Effector memory CD8-positive, alpha-beta T cell (primary cell): ENCODE data around the gene RBMY1J.
"Not testable (repeated sequence)": the region's sequence is repeated elsewhere in the genome, so short reads cannot be mapped to it uniquely, and the experiment has no call there.

ENCODE experiments used
- ATAC-seq: fragments of 150-1000 bp; cut with Tn5 transposase; replicated peaks from 2 replicates; pipeline ENCODE4 v1.10.0; 2021; ENCODE audit warnings: mild to moderate bottlenecking, moderate library complexity
- DNase-seq, 3 experiments: peaks; one replicate each; pipeline ENCODE4 v3.0.0; 2021
- H3K27ac Mint-ChIP-seq, 2 donors: one replicate each; pipeline ENCODE4 v1.8.0; 2022; ENCODE audit warnings: mild to moderate bottlenecking in 2 of 2, mixed read lengths in 2 of 2, moderate library complexity in 2 of 2
- H3K27me3 Mint-ChIP-seq, 2 donors: one replicate each; pipeline ENCODE4 v1.8.0; 2022; ENCODE audit warnings: mixed read lengths in 2 of 2
- H3K36me3 Mint-ChIP-seq: one replicate; pipeline ENCODE4 v1.8.0; 2022; ENCODE audit warnings: mild to moderate bottlenecking, moderate library complexity, mixed read lengths; ENCODE audit not compliant: insufficient read depth
- H3K4me1 Mint-ChIP-seq, 2 donors: one replicate each; pipeline ENCODE4 v1.8.0; 2022; ENCODE audit warnings: low read depth in 2 of 2, mixed read lengths in 2 of 2
- H3K4me3 Mint-ChIP-seq, 2 donors: one replicate each; pipeline ENCODE4 v1.8.0; 2022; ENCODE audit warnings: mild to moderate bottlenecking in 2 of 2, mixed read lengths in 2 of 2, moderate library complexity in 2 of 2
- H3K9me3 Mint-ChIP-seq, 2 donors: one replicate each; pipeline ENCODE4 v1.8.0; 2022; ENCODE audit warnings: mixed read lengths in 2 of 2
- total RNA-seq, 9 experiments: gene quantifications; one replicate each; lab custom pipeline; 2026; lab: John Stamatoyannopoulos, UW

RBMY1J gene
- total RNA-seq = 0 reads per million in 9 experiments

- not testable (repeated sequence) for H3K4me1 Mint-ChIP-seq, ATAC-seq, H3K36me3 Mint-ChIP-seq, H3K27ac Mint-ChIP-seq, H3K27me3 Mint-ChIP-seq, H3K4me3 Mint-ChIP-seq, DNase-seq, H3K9me3 Mint-ChIP-seq
These were observed at the start of gene RBMY1J for GRCh38 chrY:22403110-22403509. Gene RBMY1J, plus strand, starts transcription at chrY:22403410. Its CDS starts 2,038 bp downstream, at chrY:22405448.

- H3K27ac Mint-ChIP-seq = no peak overlapping the region
- no peaks in the 10 kb centered on the region for H3K36me3 Mint-ChIP-seq
- H3K27me3 Mint-ChIP-seq = no peaks in the 10 kb centered on the region
- H3K9me3 Mint-ChIP-seq = peaks cover 0 to 6% of the 10 kb centered on the region in 2 donors
- no peak for ATAC-seq
- H3K4me1 Mint-ChIP-seq = no peaks in the 10 kb centered on the region
- no peak for DNase-seq
- no peak overlapping the region for H3K4me3 Mint-ChIP-seq
These were observed 35.8 kb upstream of the RBMY1J start for GRCh38 chrY:22367416-22367815.

GRCh38 chrY:22370623-22371022 lies 32.6 kb upstream of the RBMY1J start:
- H3K9me3 Mint-ChIP-seq = peaks cover 0 to 8% of the 10 kb centered on the region in 2 donors
- H3K4me3 Mint-ChIP-seq = no peak overlapping the region
- H3K27me3 Mint-ChIP-seq = no peaks in the 10 kb centered on the region
- no peak overlapping the region for H3K27ac Mint-ChIP-seq
- ATAC-seq (no peak), DNase-seq (no peak)
- no peaks in the 10 kb centered on the region for H3K4me1 Mint-ChIP-seq
- no peaks in the 10 kb centered on the region for H3K36me3 Mint-ChIP-seq

GRCh38 chrY:22373494-22373893 lies 29.7 kb upstream of the RBMY1J start:
- H3K9me3 Mint-ChIP-seq = peaks cover 0 to 5% of the 10 kb centered on the region in 2 donors

GRCh38 chrY:22444718-22445396 lies 41.6 kb downstream of the RBMY1J start:
- H3K36me3 Mint-ChIP-seq = not testable (repeated sequence)

More at GRCh38 chrY:22373494-22373893, 29.7 kb upstream of the RBMY1J start:
- Mint-ChIP-seq H3K4me1 (no peaks in the 10 kb centered on the region), H3K27ac (no peak overlapping the region), H3K27me3 (no peaks in the 10 kb centered on the region), H3K4me3 (no peak overlapping the region), H3K36me3 (no peaks in the 10 kb centered on the region)
- ATAC-seq (no peak), DNase-seq (no peak)

GRCh38 chrY:22455522-22455921 lies 52.3 kb downstream of the RBMY1J start:
- ATAC-seq, DNase-seq, H3K36me3 Mint-ChIP-seq, H3K4me3 Mint-ChIP-seq, H3K4me1 Mint-ChIP-seq, H3K9me3 Mint-ChIP-seq, H3K27me3 Mint-ChIP-seq, H3K27ac Mint-ChIP-seq: not testable (repeated sequence)

More at GRCh38 chrY:22444718-22445396, 41.6 kb downstream of the RBMY1J start:
- H3K27me3 Mint-ChIP-seq, H3K9me3 Mint-ChIP-seq, H3K4me3 Mint-ChIP-seq, ATAC-seq, H3K27ac Mint-ChIP-seq, DNase-seq, H3K4me1 Mint-ChIP-seq: not testable (repeated sequence)

GRCh38 chrY:22461962-22462361 lies 58.8 kb downstream of the RBMY1J start:
- H3K27me3 Mint-ChIP-seq, H3K4me1 Mint-ChIP-seq, H3K27ac Mint-ChIP-seq, H3K4me3 Mint-ChIP-seq, ATAC-seq, DNase-seq, H3K9me3 Mint-ChIP-seq, H3K36me3 Mint-ChIP-seq: not testable (repeated sequence)
